Stomach (tissue), 9 donors: Measurements from ENCODE around the gene SNAP25. TPM values are rescaled to one million over a fixed set of nuclear protein-coding genes. Genes with fewer than 3 reads are reported as not detected.

Experiments used
- DNase-seq, 2 donors: peaks; one replicate each; pipeline versions ENCODE4 v3.0.0 to v3.0.0-alpha.2; 2013 to 2019
- H3K27ac ChIP-seq, 5 donors: fragments of 200-600 bp in 4 of 5; sonication (generic) in 4 of 5; one replicate each; pipeline ENCODE4 v1.5.1; 2013 to 2019; ENCODE audit warnings: mild to moderate bottlenecking in 1 of 5, moderate library complexity in 1 of 5
- H3K27me3 ChIP-seq, 3 donors: fragments of 200-600 bp; sonication (generic); one replicate each; pipeline ENCODE4 v1.5.1; 2017 to 2019; ENCODE audit warnings: mixed run types in 1 of 3
- H3K36me3 ChIP-seq, 4 donors: fragments of 200-600 bp; sonication (generic); 1 replicate in 3 of 4; 2 replicates in 1 of 4; pipeline ENCODE4 v1.5.1; 2016 to 2019
- H3K4me1 ChIP-seq, 4 donors: fragments of 200-600 bp; sonication (generic); one replicate each; pipeline ENCODE4 v1.5.1; 2016 to 2019
- H3K4me3 ChIP-seq, 4 donors: fragments of 200-600 bp; sonication (generic) in 3 of 4; one replicate each; pipeline ENCODE4 v1.5.1; 2016 to 2019; ENCODE audit warnings: mild to moderate bottlenecking in 1 of 4
- H3K9me3 ChIP-seq, 4 donors: fragments of 200-600 bp; sonication (generic); one replicate each; pipeline ENCODE4 v1.5.1; 2016 to 2019
- CTCF ChIP-seq, 7 experiments: fragments of 450-650 bp in 4 of 7; fragments of 200-600 bp in 3 of 7; sonication (generic) in 3 of 7; IDR thresholded peaks; one replicate each; pipeline ENCODE4 v1.5.1; 2016 to 2019; ENCODE audit warnings: antibody characterized with exemption in 7 of 7, control low read depth in 2 of 7, mild to moderate bottlenecking in 1 of 7
- EP300 ChIP-seq: sonication (generic); formaldehyde crosslinking; IDR thresholded peaks from one replicate; pipeline ENCODE4 v1.6.1; 2017; ENCODE audit warnings: antibody characterized with exemption
- POLR2A ChIP-seq, 4 donors: fragments of 450-650 bp; IDR thresholded peaks; one replicate each; pipeline ENCODE4 v1.6.1; 2016; ENCODE audit warnings: antibody characterized with exemption in 4 of 4, control low read depth in 2 of 4, mild to moderate bottlenecking in 1 of 4, moderate library complexity in 1 of 4
- POLR2AphosphoS5 ChIP-seq, 3 donors: sonication (generic); formaldehyde crosslinking; IDR thresholded peaks; one replicate each; pipeline ENCODE4 v1.6.1; 2016; ENCODE audit warnings: antibody characterized with exemption in 3 of 3
- WGBS, 5 donors: extraction: QIAGEN DNeasy Blood & Tissue Kit in 3 of 5; methylation state at CpG; one replicate each; pipeline versions ENCODE4 v1.1.5 to v1.1.7; 2013 to 2018; 5-methylcytosine and 5-hydroxymethylcytosine counted together
- intact Hi-C: fragments of 100-400 bp; cut with DNase I; formaldehyde crosslinking; loops from one replicate; pipeline ENCODE4 v1.15.1; 2023; ENCODE audit warnings: low total_unique reads
- polyA plus RNA-seq, 3 donors: library from polyadenylated mRNA; stranded (reverse); fragments of 200-250 nt; gene quantifications; one replicate each; pipeline ENCODE4 v1.2.3, GENCODE V29; 2013
- total RNA-seq, 5 donors: library from RNA; depleted of rRNA; stranded (reverse); fragments of >200 nt; gene quantifications; one replicate each; pipeline versions ENCODE4 v1.1.0 to v1.2.3, GENCODE V29; 2014 to 2016
- donor health status: healthy with polysubstance abuse.
- donor health status: Bipolar disorder and iron deficiency.
- donor health status: healthy.

SNAP25 gene
- total and polyA plus RNA-seq, 8 donors, result 1.8 to 12.5 (median 2.8) TPM; not detected in 1

GRCh38 chr20:10216146-10216791, 2.4 kb upstream of the SNAP25 start:
- intact Hi-C loops, result no loop called here
- Histone ChIP-seq H3K27ac (peak overlapping the region in 2 of 5 donors; percentile 74 to 93), H3K27me3 (peaks cover 0 to 69% (median 26%) of the 10 kb centered on the region in 3 donors), H3K9me3 (no peaks in the 10 kb centered on the region), H3K4me1 (peaks cover 15 to 25% (median 23%) of the 10 kb centered on the region in 4 donors), H3K4me3 (no peak overlapping the region), H3K36me3 (no peaks in the 10 kb centered on the region)
- TF ChIP-seq CTCF (IDR thresholded peaks at IDR 0.05), result no peak
- TF ChIP-seq POLR2A (IDR thresholded peaks at IDR 0.05), result no peak
- no peak for TF ChIP-seq POLR2AphosphoS5 (IDR thresholded peaks at IDR 0.05)
- DNase-seq, result peak in 1 of 2 donors; percentile 18
- 31 to 41% (median 38%) methylated on average over 4 of the region's 4 CpGs for WGBS, 5 donors

GRCh38 chr20:10217721-10218410, 764 bp upstream of the SNAP25 start:
- peaks cover 0 to 84% (median 26%) of the 10 kb centered on the region in 3 donors for H3K27me3 ChIP-seq
- H3K9me3 ChIP-seq, result no peaks in the 10 kb centered on the region
- intact Hi-C loops, result no loop called here
- DNase-seq, result peak in 1 of 2 donors; percentile 90
- peaks cover 15 to 25% (median 23%) of the 10 kb centered on the region in 4 donors for H3K4me1 ChIP-seq
- H3K4me3 ChIP-seq, result peak overlapping the region; percentile 35 to 44 (median 38)
- peak; percentile 76 for TF ChIP-seq EP300
- TF ChIP-seq POLR2AphosphoS5 (IDR thresholded peaks at IDR 0.05), result peak; percentile 11 to 66 (median 47)
- TF ChIP-seq POLR2A (IDR thresholded peaks at IDR 0.05), result no peak
- no peak for TF ChIP-seq CTCF (IDR thresholded peaks at IDR 0.05)
- 2 to 4% (median 3%) methylated on average over 40 of the region's 40 CpGs for WGBS, 5 donors
- no peaks in the 10 kb centered on the region for H3K36me3 ChIP-seq
- H3K27ac ChIP-seq, result peak overlapping the region; percentile 49 to 93 (median 68)

GRCh38 chr20:10219452-10219791, 792 bp downstream of the SNAP25 start:
- H3K36me3 ChIP-seq, result no peaks in the 10 kb centered on the region
- WGBS, 5 donors, result 0 to 2% (median 1%) methylated on average over 15 to 32 of the region's 32 CpGs
- peak overlapping the region in 4 of 5 donors; percentile 43 to 93 (median 60) for H3K27ac ChIP-seq
- H3K4me3 ChIP-seq, result peak overlapping the region; percentile 35 to 44 (median 38)
- DNase-seq, result peak; percentile 69 to 95
- no peaks in the 10 kb centered on the region for H3K9me3 ChIP-seq
- intact Hi-C loops, result no loop called here
- TF ChIP-seq POLR2AphosphoS5 (IDR thresholded peaks at IDR 0.05), result no peak
- no peak for TF ChIP-seq POLR2A (IDR thresholded peaks at IDR 0.05)
- TF ChIP-seq EP300, result no peak
- TF ChIP-seq CTCF (IDR thresholded peaks at IDR 0.05), result no peak
- peaks cover 0 to 77% (median 26%) of the 10 kb centered on the region in 3 donors for H3K27me3 ChIP-seq
- peaks cover 15 to 25% (median 23%) of the 10 kb centered on the region in 4 donors for H3K4me1 ChIP-seq

DNA sequence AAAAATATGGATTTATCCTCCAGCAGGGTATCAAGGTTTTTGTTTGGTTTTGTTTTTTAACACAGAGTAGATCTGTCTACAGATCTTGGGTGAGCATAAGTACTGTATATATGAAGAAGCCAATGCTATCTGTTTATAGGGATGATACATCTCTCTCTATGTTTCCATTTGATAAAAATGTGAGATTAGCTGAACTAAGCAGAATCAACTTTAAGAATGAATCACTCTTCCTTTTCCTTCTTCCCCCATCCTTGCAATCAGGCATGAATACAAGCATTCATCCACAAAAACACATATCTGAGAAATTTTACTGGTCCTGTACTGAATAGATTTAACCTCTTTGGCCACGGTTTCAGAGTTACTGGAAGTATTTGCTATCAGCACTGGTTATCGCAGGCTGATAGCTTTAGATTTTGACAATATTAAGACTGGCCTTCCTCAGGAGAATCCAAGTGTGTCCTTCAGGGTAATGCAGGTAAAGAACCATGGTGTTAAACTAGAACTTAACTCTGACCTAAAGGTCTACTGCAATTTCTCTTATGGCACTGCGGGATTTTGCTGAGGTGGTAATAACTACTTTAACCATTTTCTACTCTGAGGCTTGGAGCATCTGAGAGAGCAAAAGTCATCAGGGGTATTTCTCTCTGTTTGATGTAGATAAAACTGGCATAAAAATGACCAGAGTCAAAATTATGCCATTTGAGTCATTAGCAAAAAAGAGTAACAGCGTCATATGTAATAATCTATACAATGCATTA, 1.5 kb downstream of the SNAP25 start:
- DNase-seq, result no peak
- Histone ChIP-seq H3K36me3 (no peaks in the 10 kb centered on the region), H3K4me3 (peak overlapping the region in 1 of 4 donors; percentile 35), H3K27me3 (peaks cover 0 to 70% (median 26%) of the 10 kb centered on the region in 3 donors), H3K27ac (no peak overlapping the region), H3K4me1 (peaks cover 15 to 25% (median 23%) of the 10 kb centered on the region in 4 donors), H3K9me3 (no peaks in the 10 kb centered on the region)
- TF ChIP-seq POLR2AphosphoS5 (IDR thresholded peaks at IDR 0.05), result no peak
- TF ChIP-seq POLR2A (IDR thresholded peaks at IDR 0.05), result no peak
- TF ChIP-seq CTCF (IDR thresholded peaks at IDR 0.05), result no peak
- TF ChIP-seq EP300, result no peak
- intact Hi-C loops, result no loop called here
- 79 to 85% (median 83%) methylated on average over 4 of the region's 4 CpGs for WGBS, 5 donors
